HEK293 (cell line): ENCODE results near the gene ABR.

Experiments used
- IKZF3 ChIP-seq: fragments of 450-650 bp; IDR thresholded peaks from 2 replicates; pipeline ENCODE4 v1.5.0; 2018; ENCODE audit warnings: missing biosample characterization, mild to moderate bottlenecking, missing genetic modification characterization, moderate library complexity
- KLF9 ChIP-seq: fragments of 450-650 bp; formaldehyde crosslinking; IDR thresholded peaks from 2 replicates; pipeline ENCODE4 v1.5.1; 2016; ENCODE audit warnings: missing biosample characterization, missing genetic modification characterization, low read depth
- TCF7L2 ChIP-seq: IDR thresholded peaks from 2 replicates; pipeline ENCODE4 v1.6.1; 2011; ENCODE audit warnings: low read depth, mild to moderate bottlenecking, inconsistent platforms, low read length, moderate library complexity, borderline replicate concordance
- YY1 ChIP-seq: fragments of 450-650 bp; formaldehyde crosslinking; IDR thresholded peaks from 2 replicates; pipeline ENCODE4 v1.5.1; 2018; ENCODE audit warnings: missing biosample characterization, missing genetic modification characterization
- ZFP41 ChIP-seq: fragments of 450-650 bp; formaldehyde crosslinking; IDR thresholded peaks from 2 replicates; pipeline ENCODE4 v1.5.1; 2016; ENCODE audit warnings: missing biosample characterization, missing genetic modification characterization, borderline replicate concordance
- ZNF121 ChIP-seq: fragments of 450-650 bp; formaldehyde crosslinking; IDR thresholded peaks from 2 replicates; pipeline ENCODE4 v1.5.1; 2016; ENCODE audit warnings: missing biosample characterization, missing genetic modification characterization
- ZNF239 ChIP-seq: fragments of 450-650 bp; formaldehyde crosslinking; IDR thresholded peaks from 2 replicates; pipeline ENCODE4 v1.5.1; 2016; ENCODE audit warnings: missing biosample characterization, missing genetic modification characterization
- ZNF24 ChIP-seq: fragments of 450-650 bp; formaldehyde crosslinking; IDR thresholded peaks from 2 replicates; pipeline ENCODE4 v1.5.1; 2016; ENCODE audit warnings: missing biosample characterization, missing genetic modification characterization
- ZNF560 ChIP-seq: fragments of 450-650 bp; formaldehyde crosslinking; IDR thresholded peaks from 2 replicates; pipeline ENCODE4 v1.5.1; 2017; ENCODE audit warnings: missing biosample characterization, missing genetic modification characterization, borderline replicate concordance
- TF ChIP-seq, protein P1 (sequence below): fragments of 450-650 bp; formaldehyde crosslinking; IDR thresholded peaks from 2 replicates; pipeline ENCODE4 v1.5.1; 2016; ENCODE audit warnings: missing biosample characterization, missing genetic modification characterization
- TF ChIP-seq, protein P2 (sequence below): fragments of 450-650 bp; formaldehyde crosslinking; IDR thresholded peaks from 2 replicates; pipeline ENCODE4 v1.5.1; 2016; ENCODE audit warnings: missing biosample characterization, missing genetic modification characterization

DNA sequence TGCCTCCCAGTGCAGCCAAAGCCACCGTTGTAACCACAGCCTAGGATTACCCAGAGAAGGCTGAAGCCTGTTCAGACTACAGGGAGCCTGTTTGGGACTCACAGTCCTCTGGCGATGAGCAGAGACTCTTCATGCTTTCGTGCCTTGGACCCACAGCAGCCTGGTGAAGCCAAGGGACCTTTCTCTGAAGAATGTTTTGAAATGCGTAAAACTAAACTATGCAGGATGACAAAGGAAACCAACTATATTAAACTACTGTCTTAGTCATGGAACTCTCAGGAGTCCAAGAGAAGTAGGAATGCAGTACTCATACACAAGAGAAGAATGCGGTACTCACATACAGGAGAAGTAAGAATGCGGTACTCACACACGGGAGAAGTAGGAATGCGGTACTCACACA is 20.9 kb downstream of the ABR start:
- no peak for TF ChIP-seq ZNF24 (tag by site-specific recombination)
- TF ChIP-seq ZNF121 (tag by site-specific recombination): no peak
- TF ChIP-seq, protein P1, sequence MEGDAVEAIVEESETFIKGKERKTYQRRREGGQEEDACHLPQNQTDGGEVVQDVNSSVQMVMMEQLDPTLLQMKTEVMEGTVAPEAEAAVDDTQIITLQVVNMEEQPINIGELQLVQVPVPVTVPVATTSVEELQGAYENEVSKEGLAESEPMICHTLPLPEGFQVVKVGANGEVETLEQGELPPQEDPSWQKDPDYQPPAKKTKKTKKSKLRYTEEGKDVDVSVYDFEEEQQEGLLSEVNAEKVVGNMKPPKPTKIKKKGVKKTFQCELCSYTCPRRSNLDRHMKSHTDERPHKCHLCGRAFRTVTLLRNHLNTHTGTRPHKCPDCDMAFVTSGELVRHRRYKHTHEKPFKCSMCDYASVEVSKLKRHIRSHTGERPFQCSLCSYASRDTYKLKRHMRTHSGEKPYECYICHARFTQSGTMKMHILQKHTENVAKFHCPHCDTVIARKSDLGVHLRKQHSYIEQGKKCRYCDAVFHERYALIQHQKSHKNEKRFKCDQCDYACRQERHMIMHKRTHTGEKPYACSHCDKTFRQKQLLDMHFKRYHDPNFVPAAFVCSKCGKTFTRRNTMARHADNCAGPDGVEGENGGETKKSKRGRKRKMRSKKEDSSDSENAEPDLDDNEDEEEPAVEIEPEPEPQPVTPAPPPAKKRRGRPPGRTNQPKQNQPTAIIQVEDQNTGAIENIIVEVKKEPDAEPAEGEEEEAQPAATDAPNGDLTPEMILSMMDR (tag by site-specific recombination): no peak
- no peak for TF ChIP-seq TCF7L2
- no peak for TF ChIP-seq YY1 (tag by site-specific recombination)
- TF ChIP-seq ZNF560 (tag by site-specific recombination): no peak
- no peak for TF ChIP-seq ZNF239
- TF ChIP-seq ZFP41 (tag by site-specific recombination): no peak
- TF ChIP-seq KLF9: no peak
- TF ChIP-seq, protein P2, sequence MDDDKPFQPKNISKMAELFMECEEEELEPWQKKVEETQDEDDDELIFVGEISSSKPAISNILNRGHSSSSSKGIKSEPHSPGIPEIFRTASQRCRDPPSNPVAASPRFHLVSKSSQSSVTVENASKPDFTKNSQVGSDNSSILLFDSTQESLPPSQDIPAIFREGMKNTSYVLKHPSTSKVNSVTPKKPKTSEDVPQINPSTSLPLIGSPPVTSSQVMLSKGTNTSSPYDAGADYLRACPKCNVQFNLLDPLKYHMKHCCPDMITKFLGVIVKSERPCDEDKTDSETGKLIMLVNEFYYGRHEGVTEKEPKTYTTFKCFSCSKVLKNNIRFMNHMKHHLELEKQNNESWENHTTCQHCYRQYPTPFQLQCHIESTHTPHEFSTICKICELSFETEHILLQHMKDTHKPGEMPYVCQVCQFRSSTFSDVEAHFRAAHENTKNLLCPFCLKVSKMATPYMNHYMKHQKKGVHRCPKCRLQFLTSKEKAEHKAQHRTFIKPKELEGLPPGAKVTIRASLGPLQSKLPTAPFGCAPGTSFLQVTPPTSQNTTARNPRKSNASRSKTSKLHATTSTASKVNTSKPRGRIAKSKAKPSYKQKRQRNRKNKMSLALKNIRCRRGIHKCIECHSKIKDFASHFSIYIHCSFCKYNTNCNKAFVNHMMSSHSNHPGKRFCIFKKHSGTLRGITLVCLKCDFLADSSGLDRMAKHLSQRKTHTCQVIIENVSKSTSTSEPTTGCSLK (tag by site-specific recombination): no peak
- no peak for TF ChIP-seq IKZF3 (tag by site-specific recombination)
